Stimulated activated naive CD8-positive, alpha-beta T cell treated with anti-CD3 and anti-CD28 coated beads, Interleukin-15, amount 100 ng/mL, for 72 hours (primary cell): ENCODE measurements around the gene HS3ST3B1.
A peak's percentile ranks its signal among the peaks of the same experiment; 100 is the strongest.

ENCODE experiments used
- ATAC-seq: fragments of 150-1000 bp; cut with Tn5 transposase; 2 replicates; pipeline ENCODE4 v1.10.0; 2021; ENCODE audit warnings: mild to moderate bottlenecking, moderate library complexity
- DNase-seq, 2 donors: peaks; one replicate each; pipeline ENCODE4 v3.0.0; 2021 to 2022
- H3K27ac Mint-ChIP-seq, 2 donors: one replicate each; pipeline ENCODE4 v1.8.0; 2022; ENCODE audit warnings: mild to moderate bottlenecking in 2 of 2, mixed read lengths in 2 of 2, moderate library complexity in 2 of 2
- H3K27me3 Mint-ChIP-seq: one replicate; pipeline ENCODE4 v1.8.0; 2022; ENCODE audit warnings: mixed read lengths
- H3K4me1 Mint-ChIP-seq: one replicate; pipeline ENCODE4 v1.8.0; 2022; ENCODE audit warnings: mild to moderate bottlenecking, mixed read lengths
- H3K4me3 Mint-ChIP-seq, 2 donors: one replicate each; pipeline ENCODE4 v1.8.0; 2022; ENCODE audit warnings: mild to moderate bottlenecking in 2 of 2, mixed read lengths in 2 of 2, moderate library complexity in 1 of 2
- H3K9me3 Mint-ChIP-seq, 2 donors: one replicate each; pipeline ENCODE4 v1.8.0; 2022; ENCODE audit warnings: mixed read lengths in 2 of 2

Gene HS3ST3B1

DNA sequence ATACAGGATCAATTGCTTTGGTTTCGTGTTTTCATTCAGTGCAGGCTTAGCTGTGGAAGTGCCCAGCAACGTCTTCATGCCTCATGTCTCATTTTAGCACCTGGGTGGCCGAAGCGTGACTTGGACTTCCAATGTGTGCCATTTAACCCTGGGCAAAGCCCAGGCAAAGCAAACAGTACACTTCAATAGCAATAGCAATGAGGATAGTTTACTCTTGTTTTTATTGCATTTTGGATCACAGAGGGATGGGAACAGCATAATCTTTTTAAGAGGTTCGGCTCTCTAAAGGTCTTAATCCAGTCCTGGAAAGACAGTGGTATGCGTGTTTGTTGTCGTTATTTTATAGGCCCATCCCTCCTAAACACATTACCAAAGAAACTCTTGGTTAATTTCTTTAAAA is 86.2 kb downstream of the HS3ST3B1 start:
- Mint-ChIP-seq H3K4me3 (no peak overlapping the region), H3K9me3 (peaks cover 10 to 13% of the 10 kb centered on the region in 2 donors), H3K27ac (no peak overlapping the region), H3K4me1 (no peaks in the 10 kb centered on the region), H3K27me3 (no peaks in the 10 kb centered on the region)
- ATAC-seq (no peak), DNase-seq (no peak)

DNA sequence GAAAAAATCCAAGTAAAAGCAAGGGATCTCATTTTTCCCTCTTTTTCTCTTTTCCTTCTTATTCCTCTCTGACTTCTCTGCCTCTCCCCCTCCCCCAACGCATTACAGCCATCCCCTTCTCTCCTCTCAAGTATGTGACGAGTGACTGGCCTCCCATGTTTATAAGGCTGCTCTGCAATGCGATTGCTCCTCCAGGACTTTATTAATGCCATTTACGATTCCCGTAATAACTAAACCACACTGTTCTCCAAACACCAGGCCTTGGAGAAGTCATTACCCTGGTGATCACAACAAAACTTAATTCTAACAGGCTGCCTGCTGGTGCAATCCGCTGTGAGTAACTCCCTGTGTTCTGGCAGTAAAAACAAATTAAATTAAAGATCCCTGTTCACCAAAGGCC is 88.8 kb downstream of the HS3ST3B1 start:
- H3K27ac Mint-ChIP-seq: no peak overlapping the region
- ATAC-seq (no peak), DNase-seq (no peak)
- H3K4me1 Mint-ChIP-seq: no peaks in the 10 kb centered on the region
- peaks cover 13 to 16% of the 10 kb centered on the region in 2 donors for H3K9me3 Mint-ChIP-seq
- H3K27me3 Mint-ChIP-seq: no peaks in the 10 kb centered on the region
- no peak overlapping the region for H3K4me3 Mint-ChIP-seq

DNA sequence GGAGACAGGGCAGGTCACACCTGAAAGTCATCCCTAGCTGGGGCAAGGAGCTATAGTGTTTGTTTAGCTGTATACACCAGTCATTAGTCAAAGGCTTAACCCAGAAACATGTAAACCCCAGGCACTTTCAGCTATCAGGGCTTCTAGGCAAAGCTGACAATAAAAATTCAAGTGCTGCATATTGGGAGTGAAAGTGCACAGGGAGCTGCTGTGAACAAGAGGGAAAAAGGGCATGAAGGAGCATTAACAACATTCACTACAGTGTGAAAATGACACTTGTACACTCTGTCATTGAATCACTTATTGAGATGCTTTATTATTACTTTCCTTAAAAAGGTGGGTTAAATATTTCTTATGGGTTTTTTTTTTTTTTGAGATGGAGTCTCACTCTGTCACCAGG is 92.8 kb downstream of the HS3ST3B1 start:
- ATAC-seq (no peak), DNase-seq (no peak)
- Mint-ChIP-seq H3K4me1 (no peaks in the 10 kb centered on the region), H3K4me3 (no peak overlapping the region), H3K27ac (no peak overlapping the region), H3K27me3 (no peaks in the 10 kb centered on the region), H3K9me3 (peaks cover 15 to 25% of the 10 kb centered on the region in 2 donors)

DNA sequence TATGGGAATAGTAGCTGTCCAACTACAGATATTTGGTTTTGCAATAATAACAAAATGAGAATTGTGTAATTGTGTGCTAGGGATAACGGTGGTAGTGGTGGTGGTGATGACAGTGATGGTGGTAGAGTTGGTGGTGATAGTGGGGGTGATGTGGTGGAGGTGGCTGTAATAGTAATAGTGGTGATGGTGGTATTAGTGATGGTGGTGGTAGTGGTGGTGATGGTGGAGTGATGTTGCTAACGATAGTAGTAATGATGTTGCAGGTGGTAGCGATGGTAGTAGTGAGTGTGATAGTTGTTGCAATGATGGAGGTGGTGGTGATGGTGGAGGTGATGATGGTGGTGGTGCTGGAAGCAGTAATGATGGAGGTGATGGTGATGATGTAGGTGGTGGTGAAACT is 94.4 kb downstream of the HS3ST3B1 start:
- no peak overlapping the region for H3K4me3 Mint-ChIP-seq
- no peak overlapping the region for H3K27ac Mint-ChIP-seq
- H3K27me3 Mint-ChIP-seq: no peaks in the 10 kb centered on the region
- DNase-seq (no peak), ATAC-seq (no peak)
- peaks cover 7% of the 10 kb centered on the region for H3K4me1 Mint-ChIP-seq
- H3K9me3 Mint-ChIP-seq: peaks cover 15 to 25% of the 10 kb centered on the region in 2 donors

DNA sequence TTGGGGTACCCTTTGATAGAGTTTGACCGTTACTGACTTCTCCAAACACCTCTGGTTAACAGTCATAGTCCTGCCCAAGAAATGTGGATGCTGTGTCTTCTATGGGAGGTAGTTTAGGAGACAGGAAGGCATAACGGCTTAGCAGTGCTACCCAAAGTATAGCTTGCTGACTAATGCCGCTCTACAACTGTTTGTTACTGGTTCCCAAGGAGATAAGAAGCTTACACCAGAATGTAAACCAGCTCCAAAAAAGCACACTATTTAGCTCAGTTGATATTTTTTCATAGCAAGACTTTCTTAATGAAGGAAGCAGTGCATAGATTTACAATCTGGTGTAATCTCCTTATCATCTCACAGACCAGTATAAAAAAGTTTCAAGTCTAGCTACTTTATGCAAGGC is 95.7 kb downstream of the HS3ST3B1 start:
- ATAC-seq: no peak
- peaks cover 12 to 22% of the 10 kb centered on the region in 2 donors for H3K9me3 Mint-ChIP-seq
- no peaks in the 10 kb centered on the region for H3K27me3 Mint-ChIP-seq
- no peak overlapping the region for H3K27ac Mint-ChIP-seq
- H3K4me3 Mint-ChIP-seq: no peak overlapping the region
- no peak for DNase-seq
- H3K4me1 Mint-ChIP-seq: peaks cover 7% of the 10 kb centered on the region

DNA sequence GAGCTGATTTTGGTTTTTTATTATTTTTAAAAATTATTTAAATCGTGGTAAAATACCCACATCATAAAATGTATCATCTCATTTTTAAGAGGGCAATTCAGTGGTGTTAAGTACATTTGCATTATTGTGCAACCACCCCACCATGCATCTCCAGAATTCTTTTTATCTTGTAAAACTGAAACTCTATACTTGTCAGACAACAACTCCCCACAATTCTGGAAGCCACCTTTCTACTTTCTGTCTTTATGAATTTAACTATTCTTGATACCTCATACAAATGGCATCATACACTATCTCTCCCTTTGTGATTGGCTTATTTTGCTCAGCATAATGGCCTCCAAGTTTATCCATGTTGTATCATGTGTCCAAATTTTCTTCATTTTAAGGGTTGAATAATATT is 97.9 kb downstream of the HS3ST3B1 start:
- ATAC-seq: peak; percentile 95
- Mint-ChIP-seq H3K27ac (no peak overlapping the region), H3K4me1 (peaks cover 15% of the 10 kb centered on the region), H3K4me3 (no peak overlapping the region), H3K9me3 (peaks cover 11 to 26% of the 10 kb centered on the region in 2 donors), H3K27me3 (no peaks in the 10 kb centered on the region)
- DNase-seq: peak in 1 of 2 donors; percentile 26
